Heart left ventricle (tissue), 16 donors: ENCODE measurements around the gene LCA5L. TPM values are rescaled to one million over a fixed set of nuclear protein-coding genes. Genes with fewer than 3 reads are reported as not detected.
A peak's percentile ranks its signal among the peaks of the same experiment; 100 is the strongest.

Source experiments
- ATAC-seq, 4 donors: fragments of 200-7000 bp; cut with Tn5 transposase; one replicate each; pipeline ENCODE4 v1.9.1; 2020 to 2022; ENCODE audit warnings: moderate library complexity in 4 of 4, mild to moderate bottlenecking in 3 of 4, moderate number of reproducible peaks in 1 of 4
- DNase-seq, 5 donors: peaks; one replicate each; pipeline ENCODE4 v3.0.0-alpha.2; 2020
- H3K27ac ChIP-seq, 12 donors: fragments of 200-600 bp; sonication (generic) in 4 of 12; one replicate each; pipeline versions ENCODE4 v1.5.0 to v1.8.0; 2016 to 2022; ENCODE audit warnings: mild to moderate bottlenecking in 2 of 12
- H3K27me3 ChIP-seq, 9 donors: fragments of 200-600 bp; sonication (generic) in 2 of 9; one replicate each; pipeline versions ENCODE4 v1.5.1 to v1.8.0; 2016 to 2022; ENCODE audit warnings: mild to moderate bottlenecking in 3 of 9
- H3K36me3 ChIP-seq, 9 donors: fragments of 200-600 bp; sonication (generic) in 2 of 9; one replicate each; pipeline versions ENCODE4 v1.5.0 to v1.8.0; 2018 to 2022; ENCODE audit warnings: mild to moderate bottlenecking in 2 of 9
- H3K4me1 ChIP-seq, 12 donors: fragments of 200-600 bp; sonication (generic) in 4 of 12; one replicate each; pipeline versions ENCODE4 v1.5.0 to v1.8.0; 2016 to 2022; ENCODE audit warnings: mild to moderate bottlenecking in 3 of 12
- H3K4me3 ChIP-seq, 12 donors: fragments of 200-600 bp; sonication (generic) in 4 of 12; one replicate each; pipeline versions ENCODE4 v1.5.0 to v1.8.0; 2017 to 2022; ENCODE audit warnings: mild to moderate bottlenecking in 9 of 12, moderate library complexity in 4 of 12
- H3K9me3 ChIP-seq, 12 donors: fragments of 200-600 bp; sonication (generic) in 4 of 12; one replicate each; pipeline versions ENCODE4 v1.5.0 to v1.8.0; 2016 to 2022; ENCODE audit warnings: mild to moderate bottlenecking in 1 of 12
- CTCF ChIP-seq, 12 donors: fragments of 200-600 bp; sonication (generic) in 4 of 12; IDR thresholded peaks; one replicate each; pipeline versions ENCODE4 v1.5.0 to v1.8.0; 2018 to 2022; ENCODE audit warnings: antibody characterized with exemption in 12 of 12, mild to moderate bottlenecking in 5 of 12
- POLR2A ChIP-seq, 2 donors: fragments of 450-650 bp; IDR thresholded peaks; one replicate each; pipeline ENCODE4 v1.6.1; 2017; ENCODE audit warnings: antibody characterized with exemption in 2 of 2, mild to moderate bottlenecking in 2 of 2, moderate library complexity in 2 of 2
- WGBS, 4 donors: extraction: QIAGEN DNeasy Blood & Tissue Kit in 2 of 4; methylation state at CpG; one replicate each; pipeline versions ENCODE4 v1.1.5 to v1.1.7; 2013 to 2018; 5-methylcytosine and 5-hydroxymethylcytosine counted together
- intact Hi-C, 10 donors: fragments of 100-400 bp; cut with DNase I; formaldehyde crosslinking; loops; one replicate each; pipeline versions ENCODE4 v1.11.1 to v1.14.2; 2022
- polyA plus RNA-seq, 2 donors: library from polyadenylated mRNA; stranded (reverse); fragments of 200-250 nt; gene quantifications; one replicate each; pipeline ENCODE4 v1.2.3, GENCODE V29; 2013
- total RNA-seq, 9 donors: library from RNA; depleted of rRNA in 2 of 9; stranded (reverse); fragments of >200 nt in 2 of 9; fragmentation: NEBNext Ultra II Directional in 3 of 9; extraction: Animal tissue kit (Norgen Biotek cat#: 25700) in 3 of 9; gene quantifications; one replicate each; pipeline versions ENCODE4 v1.1.0 to v1.2.4, GENCODE V29; 2016 to 2023
- donor health status: ischemic (EF 13 %, LVEDD 7.1; RV severe dilation, severe dysfunction).
- donor health status: healthy with polysubstance abuse.
- donor health status: DM: no; HTN: yes; CAD: no.
- donor health status: DM: no; HTN: no; CAD: no.
- donor health status: ischemic (EF 25% LVEDD 6.9; RV normal size, moderate dysfunction).
- donor health status: ischemic (EF 25% LVEDD 5.7; RV mildly dilated, moderate dysfunction).
- donor health status: healthy.
- donor health status: DM: yes; HTN: yes; CAD: no.
- donor health status: ischemic (EF 35%, LVEDD 5.7; RV mildly dilated, moderate dysfunction).
- donor health status: nonischemic (EF 11% LVEDD 7.7; RV severe dilation, severe dysfunction).
- donor health status: DM: yes; HTN: yes; CAD: no.
- donor health status: PGD.
- donor health status: ischemic (EF 29% LVEDD 5.4; RV normal size, mild dysfunction).
- donor health status: nonischemic (EF 23%, LVEDD 6.1; RV moderate dilation, normal function).

Gene LCA5L
- total and polyA plus RNA-seq, 11 donors = 0.65 to 1.5 (median 1.0) TPM; not detected in 2

- no peaks in the 10 kb centered on the region for H3K4me1 ChIP-seq
- peaks cover 0 to 16% (median 0%) of the 10 kb centered on the region in 9 donors for H3K36me3 ChIP-seq
- TF ChIP-seq CTCF (IDR thresholded peaks at IDR 0.05) (no peak), POLR2A (IDR thresholded peaks at IDR 0.05) (no peak)
- DNase-seq (no peak), ATAC-seq (no peak)
- no peak overlapping the region for H3K27ac ChIP-seq
- H3K27me3 ChIP-seq = no peaks in the 10 kb centered on the region
- intact Hi-C loops = no loop called here
- H3K4me3 ChIP-seq = no peak overlapping the region
- WGBS, 4 donors = 81 to 96% (median 90%) methylated on average over 1 of the region's 1 CpG
- H3K9me3 ChIP-seq = no peaks in the 10 kb centered on the region
Measured at GRCh38 chr21:39468559-39468958, 23.0 kb upstream of the LCA5L start.

- H3K27me3 ChIP-seq = no peaks in the 10 kb centered on the region
- peak in 1 of 4 donors; percentile 24 for ATAC-seq
- no peak for DNase-seq
- TF ChIP-seq CTCF (IDR thresholded peaks at IDR 0.05) = no peak
- no peak for TF ChIP-seq POLR2A (IDR thresholded peaks at IDR 0.05)
- intact Hi-C loops = no loop called here
- no peak overlapping the region for H3K27ac ChIP-seq
- H3K36me3 ChIP-seq = peaks cover 0 to 24% (median 3%) of the 10 kb centered on the region in 9 donors
- WGBS, 4 donors = 48 to 63% (median 58%) methylated on average over 3 of the region's 3 CpGs
- H3K4me1 ChIP-seq = no peaks in the 10 kb centered on the region
- H3K9me3 ChIP-seq = no peaks in the 10 kb centered on the region
- H3K4me3 ChIP-seq = no peak overlapping the region
Measured at GRCh38 chr21:39467746-39468145, 22.2 kb upstream of the LCA5L start.

GRCh38 chr21:39466584-39466983 lies 21.0 kb upstream of the LCA5L start:
- Histone ChIP-seq H3K27me3 (no peaks in the 10 kb centered on the region), H3K4me3 (no peak overlapping the region), H3K27ac (no peak overlapping the region), H3K9me3 (no peaks in the 10 kb centered on the region), H3K36me3 (peaks cover 0 to 26% (median 8%) of the 10 kb centered on the region in 9 donors), H3K4me1 (no peaks in the 10 kb centered on the region)
- ATAC-seq (no peak), DNase-seq (no peak)
- intact Hi-C loops = no loop called here
- TF ChIP-seq CTCF (IDR thresholded peaks at IDR 0.05) (no peak), POLR2A (IDR thresholded peaks at IDR 0.05) (no peak)

- 77 to 83% (median 81%) methylated on average over 3 of the region's 3 CpGs for WGBS, 4 donors
- ATAC-seq (no peak), DNase-seq (no peak)
- peaks cover 0 to 26% (median 8%) of the 10 kb centered on the region in 9 donors for H3K36me3 ChIP-seq
- H3K27ac ChIP-seq = no peak overlapping the region
- no peak overlapping the region for H3K4me3 ChIP-seq
- intact Hi-C loops = no loop called here
- no peak for TF ChIP-seq POLR2A (IDR thresholded peaks at IDR 0.05)
- no peak for TF ChIP-seq CTCF (IDR thresholded peaks at IDR 0.05)
- no peaks in the 10 kb centered on the region for H3K27me3 ChIP-seq
- no peaks in the 10 kb centered on the region for H3K9me3 ChIP-seq
- no peaks in the 10 kb centered on the region for H3K4me1 ChIP-seq
Measured at GRCh38 chr21:39463308-39463707, 17.7 kb upstream of the LCA5L start.
